HepG2 (cell line): Measurements from ENCODE around the gene COL27A1. TPM values are rescaled to one million over a fixed set of nuclear protein-coding genes. Genes with fewer than 3 reads are reported as not detected.

Experiments
- ERF ChIP-seq: IDR thresholded peaks from 2 replicates; pipeline ENCODE4 v1.6.1; 2018; ENCODE audit warnings: missing biosample characterization, missing genetic modification reagents
- HNRNPL ChIP-seq: fragments of 200-400 bp; formaldehyde crosslinking; IDR thresholded peaks from 2 replicates; pipeline ENCODE4 v1.6.1; 2017; ENCODE audit warnings: mild to moderate bottlenecking, low read depth, low read length
- PLRG1 ChIP-seq: fragments of 450-650 bp; conservative IDR thresholded peaks from 2 replicates; pipeline ENCODE4 v1.6.1; 2016
- POLR2G ChIP-seq: fragments of 200-400 bp; formaldehyde crosslinking; IDR thresholded peaks from 2 replicates; pipeline ENCODE4 v1.6.1; 2018; ENCODE audit warnings: mild to moderate bottlenecking, low read depth, low read length, moderate library complexity
- PRMT3 ChIP-seq: sonication (generic); formaldehyde crosslinking; IDR thresholded peaks from 2 replicates; pipeline ENCODE4 v1.8.1; 2022; ENCODE audit warnings: low read depth, mild to moderate bottlenecking, moderate library complexity, missing genetic modification reagents, borderline replicate concordance
- ZNF546 ChIP-seq: sonication (generic); formaldehyde crosslinking; conservative IDR thresholded peaks from 2 replicates; pipeline ENCODE4 v1.8.1; 2023; ENCODE audit warnings: mild to moderate bottlenecking, missing genetic modification reagents
- ZZZ3 ChIP-seq: sonication (generic); formaldehyde crosslinking; IDR thresholded peaks from 2 replicates; pipeline ENCODE4 v1.4.0; 2020; ENCODE audit warnings: missing genetic modification reagents, mild to moderate bottlenecking, borderline replicate concordance
- polyA plus RNA-seq, 8 experiments: library from polyadenylated mRNA; depleted of rRNA in 3 of 8; stranded (reverse) in 7 of 8; unstranded in 1 of 8; fragments of >200 nt; fragmentation: Illumina TruSeq in 4 of 8; extraction: Trizol in 4 of 8; gene quantifications; 2 replicates each; pipeline versions ENCODE4 v1.2.1 to v1.2.3, GENCODE V29; 2011 to 2016; ENCODE audit warnings: low read depth in 4 of 8, missing spikeins in 1 of 8, mixed read lengths in 1 of 8; ENCODE audit not compliant: insufficient read depth in 1 of 8
- total RNA-seq, 5 experiments: library from RNA; depleted of rRNA; stranded (reverse); fragments of >200 nt; fragmentation: Illumina TruSeq; extraction: Trizol; gene quantifications; 2 replicates each; pipeline ENCODE4 v1.2.3, GENCODE V29; 2016; ENCODE audit warnings: low read depth in 1 of 5
- TF ChIP-seq, protein P1 (sequence below): IDR thresholded peaks from 2 replicates; pipeline ENCODE4 v1.6.1; 2016; ENCODE audit warnings: missing genetic modification reagents, missing compliant biosample characterization
- TF ChIP-seq, protein P2 (sequence below): sonication (generic); formaldehyde crosslinking; IDR thresholded peaks from 2 replicates; pipeline ENCODE4 v1.4.0; 2020; ENCODE audit warnings: low read depth, mild to moderate bottlenecking, missing genetic modification reagents
- TF ChIP-seq, protein P3 (sequence below): sonication (generic); formaldehyde crosslinking; IDR thresholded peaks from 2 replicates; pipeline ENCODE4 v1.5.0; 2020; ENCODE audit warnings: mild to moderate bottlenecking, missing genetic modification reagents

COL27A1 gene
- total and polyA plus RNA-seq, 2 of the 13 experiments (the other 11 are each of a cell fraction or from before 2014, with no cell fraction given), result 71.3 to 89.1 TPM

DNA sequence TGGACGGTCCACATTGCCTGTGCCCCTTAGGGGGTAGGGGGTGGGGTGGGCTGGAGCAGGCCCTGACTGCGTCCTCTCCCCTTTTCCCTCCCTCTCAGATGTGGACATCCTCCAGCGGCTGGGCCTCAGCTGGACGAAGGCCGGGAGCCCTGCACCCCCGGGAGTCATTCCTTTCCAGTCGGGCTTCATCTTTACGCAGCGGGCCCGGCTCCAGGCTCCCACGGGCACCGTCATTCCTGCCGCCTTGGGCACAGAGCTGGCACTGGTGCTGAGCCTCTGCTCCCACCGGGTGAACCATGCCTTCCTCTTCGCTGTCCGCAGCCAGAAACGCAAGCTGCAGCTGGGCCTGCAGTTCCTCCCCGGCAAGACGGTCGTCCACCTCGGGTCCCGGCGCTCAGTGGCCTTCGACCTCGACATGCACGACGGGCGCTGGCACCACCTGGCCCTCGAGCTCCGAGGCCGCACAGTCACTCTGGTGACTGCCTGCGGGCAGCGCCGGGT, 12.3 kb downstream of the COL27A1 start (continued):
- TF ChIP-seq HNRNPL (peak; percentile 45; the same call in 1 of the 2 replicates), POLR2G (no peak), ZZZ3 (CRISPR knock-in tag) (no peak), ERF (CRISPR knock-in tag) (no peak), PRMT3 (CRISPR knock-in tag) (no peak), ZNF546 (CRISPR knock-in tag) (no peak), PLRG1 (no peak)
- TF ChIP-seq, protein P1, sequence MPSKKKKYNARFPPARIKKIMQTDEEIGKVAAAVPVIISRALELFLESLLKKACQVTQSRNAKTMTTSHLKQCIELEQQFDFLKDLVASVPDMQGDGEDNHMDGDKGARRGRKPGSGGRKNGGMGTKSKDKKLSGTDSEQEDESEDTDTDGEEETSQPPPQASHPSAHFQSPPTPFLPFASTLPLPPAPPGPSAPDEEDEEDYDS (CRISPR knock-in tag), result no peak
- TF ChIP-seq, protein P2, sequence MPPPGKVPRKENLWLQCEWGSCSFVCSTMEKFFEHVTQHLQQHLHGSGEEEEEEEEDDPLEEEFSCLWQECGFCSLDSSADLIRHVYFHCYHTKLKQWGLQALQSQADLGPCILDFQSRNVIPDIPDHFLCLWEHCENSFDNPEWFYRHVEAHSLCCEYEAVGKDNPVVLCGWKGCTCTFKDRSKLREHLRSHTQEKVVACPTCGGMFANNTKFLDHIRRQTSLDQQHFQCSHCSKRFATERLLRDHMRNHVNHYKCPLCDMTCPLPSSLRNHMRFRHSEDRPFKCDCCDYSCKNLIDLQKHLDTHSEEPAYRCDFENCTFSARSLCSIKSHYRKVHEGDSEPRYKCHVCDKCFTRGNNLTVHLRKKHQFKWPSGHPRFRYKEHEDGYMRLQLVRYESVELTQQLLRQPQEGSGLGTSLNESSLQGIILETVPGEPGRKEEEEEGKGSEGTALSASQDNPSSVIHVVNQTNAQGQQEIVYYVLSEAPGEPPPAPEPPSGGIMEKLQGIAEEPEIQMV (CRISPR knock-in tag), result no peak
- TF ChIP-seq, protein P3, sequence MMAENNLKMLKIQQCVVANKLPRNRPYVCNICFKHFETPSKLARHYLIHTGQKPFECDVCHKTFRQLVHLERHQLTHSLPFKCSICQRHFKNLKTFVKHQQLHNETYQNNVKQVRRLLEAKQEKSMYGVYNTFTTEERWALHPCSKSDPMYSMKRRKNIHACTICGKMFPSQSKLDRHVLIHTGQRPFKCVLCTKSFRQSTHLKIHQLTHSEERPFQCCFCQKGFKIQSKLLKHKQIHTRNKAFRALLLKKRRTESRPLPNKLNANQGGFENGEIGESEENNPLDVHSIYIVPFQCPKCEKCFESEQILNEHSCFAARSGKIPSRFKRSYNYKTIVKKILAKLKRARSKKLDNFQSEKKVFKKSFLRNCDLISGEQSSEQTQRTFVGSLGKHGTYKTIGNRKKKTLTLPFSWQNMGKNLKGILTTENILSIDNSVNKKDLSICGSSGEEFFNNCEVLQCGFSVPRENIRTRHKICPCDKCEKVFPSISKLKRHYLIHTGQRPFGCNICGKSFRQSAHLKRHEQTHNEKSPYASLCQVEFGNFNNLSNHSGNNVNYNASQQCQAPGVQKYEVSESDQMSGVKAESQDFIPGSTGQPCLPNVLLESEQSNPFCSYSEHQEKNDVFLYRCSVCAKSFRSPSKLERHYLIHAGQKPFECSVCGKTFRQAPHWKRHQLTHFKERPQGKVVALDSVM, result no peak
